K562 (cell line): ENCODE measurements around the gene SCTR. TPM values are rescaled to one million over a fixed set of nuclear protein-coding genes. Genes with fewer than 3 reads are reported as not detected.

Source experiments
- ATAC-seq: fragments of 200-7000 bp; cut with Tn5 transposase; 3 replicates; pipeline ENCODE4 v1.9.1; 2020; ENCODE audit warnings: moderate library complexity
- BruUV-seq: library from RNA; stranded (reverse); fragments of 400-500 nt; replicated peaks from 2 replicates; lab custom pipeline; 2021; lab: Mats Ljungman, UMichigan
- CTCF ChIA-PET: fragments of 300-600 bp; formaldehyde crosslinking; extraction: SDS; loops from one replicate; lab custom pipeline; 2021; ENCODE audit warnings: low intra/inter-chr PET ratio; lab: Yijun Ruan, JAX
- POLR2A ChIA-PET: fragments of 300-600, 350-650 bp; sonication (Branson Sonifier 250); formaldehyde crosslinking; extraction: SDS; loops from one replicate; lab custom pipeline; 2021; ENCODE audit warnings: antibody characterized with exemption, inconsistent platforms; lab: Yijun Ruan, JAX
- DNase-seq, 4 experiments: peaks; one replicate each; pipeline versions ENCODE4 v3.0.0 to v3.0.0-alpha.2; 2011 to 2018; ENCODE audit warnings: low spot score in 3 of 4, mixed read lengths in 3 of 4; ENCODE audit errors: extremely low read depth in 1 of 4
- FAIRE-seq: peaks from 2 replicates; lab custom pipeline; 2011; peaks lifted over from hg19 to GRCh38; lab: Jason Lieb, UNC
- H2AFZ ChIP-seq: 2 replicates; pipeline ENCODE4 v1.6.0; 2011; ENCODE audit warnings: low read depth, low read length, control low read depth, inconsistent platforms
- H3K27ac ChIP-seq: fragments of 200-600 bp; 3 replicates; pipeline ENCODE4 v1.8.0; 2011; ENCODE audit warnings: low read depth, mild to moderate bottlenecking, control low read depth, inconsistent platforms, low read length, moderate library complexity, mixed read lengths; ENCODE audit errors: extremely low read depth
- H3K27me3 ChIP-seq, 2 experiments: fragments of 300-600 bp in 1 of 2; 2 replicates in 1 of 2; 3 replicates in 1 of 2; pipeline versions ENCODE4 v1.6.0 to v1.8.0; 2011; ENCODE audit warnings: inconsistent platforms in 2 of 2, low read length in 2 of 2, mild to moderate bottlenecking in 1 of 2, mixed read lengths in 1 of 2, moderate library complexity in 1 of 2; ENCODE audit not compliant: control insufficient read depth in 2 of 2, insufficient read depth in 2 of 2
- H3K36me3 ChIP-seq: fragments of 300-600 bp; 3 replicates; pipeline ENCODE4 v1.8.0; 2011; ENCODE audit warnings: mild to moderate bottlenecking, low read length, inconsistent platforms; ENCODE audit not compliant: control insufficient read depth, insufficient read depth
- H3K4me1 ChIP-seq, 2 experiments: fragments of 200-600 bp in 1 of 2; replicated peaks in 1 of 2; 2 replicates in 1 of 2; 3 replicates in 1 of 2; pipeline versions ENCODE4 v1.5.1 to v1.8.0; 2011; ENCODE audit warnings: inconsistent platforms in 2 of 2, low read length in 2 of 2, mild to moderate bottlenecking in 1 of 2, mixed read lengths in 1 of 2, moderate library complexity in 1 of 2; ENCODE audit not compliant: control insufficient read depth in 2 of 2, insufficient read depth in 2 of 2
- H3K4me2 ChIP-seq: 2 replicates; pipeline ENCODE4 v1.6.1; 2011; ENCODE audit warnings: low read length, control low read depth, inconsistent platforms, mixed read lengths; ENCODE audit not compliant: insufficient read depth
- H3K4me3 ChIP-seq: fragments of 200-600 bp; sonication (generic), shearing (Covaris generic); 2 replicates; pipeline ENCODE4 v1.5.1; 2016; ENCODE audit warnings: control low read depth, inconsistent platforms
- H3K79me2 ChIP-seq: fragments of 200-600 bp; 3 replicates; pipeline ENCODE4 v1.8.0; 2011; ENCODE audit warnings: low read length, inconsistent platforms; ENCODE audit not compliant: control insufficient read depth, insufficient read depth
- H3K9ac ChIP-seq, 2 experiments: 2 replicates each; pipeline versions ENCODE4 v1.6.0 to v1.6.1; 2011; ENCODE audit warnings: low read depth in 2 of 2, low read length in 2 of 2, control low read depth in 1 of 2, inconsistent platforms in 1 of 2, mild to moderate bottlenecking in 1 of 2, mixed read lengths in 1 of 2; ENCODE audit not compliant: insufficient read depth in 1 of 2
- H3K9me1 ChIP-seq: one replicate; pipeline ENCODE4 v1.6.0; 2011; ENCODE audit warnings: inconsistent platforms, mild to moderate bottlenecking, low read length, moderate library complexity; ENCODE audit not compliant: control insufficient read depth, insufficient read depth
- H3K9me3 ChIP-seq: replicated peaks from 2 replicates; pipeline ENCODE4 v1.5.1; 2011; ENCODE audit warnings: low read depth, low read length, inconsistent platforms; ENCODE audit not compliant: control insufficient read depth, insufficient read depth
- H4K20me1 ChIP-seq: replicated peaks from 2 replicates; pipeline ENCODE4 v1.6.1; 2011; ENCODE audit warnings: low read length, inconsistent platforms, mixed read lengths; ENCODE audit not compliant: control insufficient read depth, insufficient read depth
- ARID2 ChIP-seq: fragments of 450-650 bp; IDR thresholded peaks from 2 replicates; pipeline ENCODE4 v1.6.1; 2017; ENCODE audit warnings: antibody characterized with exemption, mild to moderate bottlenecking
- ATF3 ChIP-seq, 2 experiments: fragments of 450-650 bp in 1 of 2; sonication (generic) in 1 of 2; formaldehyde crosslinking in 1 of 2; IDR thresholded peaks in 1 of 2; conservative IDR thresholded peaks in 1 of 2; 2 replicates each; pipeline versions ENCODE4 v1.6.1 to v1.8.1; 2016 to 2023; ENCODE audit warnings: mild to moderate bottlenecking in 2 of 2, moderate library complexity in 2 of 2, inconsistent platforms in 1 of 2, missing genetic modification reagents in 1 of 2
- CREB5 ChIP-seq: fragments of 250-450 bp; sonication (Bioruptor Pico); IDR thresholded peaks from 2 replicates; pipeline ENCODE4 v1.5.0; 2020; ENCODE audit warnings: mild to moderate bottlenecking
- EZH2 ChIP-seq: IDR thresholded peaks from 2 replicates; pipeline ENCODE4 v1.6.1; 2012; ENCODE audit warnings: low read depth, mild to moderate bottlenecking, inconsistent platforms, low read length, borderline replicate concordance
- HLTF ChIP-seq: fragments of 450-650 bp; IDR thresholded peaks from 2 replicates; pipeline ENCODE4 v1.6.1; 2016
- MEF2A ChIP-seq: IDR thresholded peaks from 2 replicates; pipeline ENCODE4 v1.6.1; 2011; ENCODE audit warnings: low read depth, mild to moderate bottlenecking, low read length, moderate library complexity; ENCODE audit not compliant: control insufficient read depth
- NCOA6 ChIP-seq: fragments of 450-650 bp; IDR thresholded peaks from 2 replicates; pipeline ENCODE4 v1.6.1; 2017; ENCODE audit warnings: mild to moderate bottlenecking
- NCOR1 ChIP-seq: fragments of 450-650 bp; IDR thresholded peaks from 2 replicates; pipeline ENCODE4 v1.6.1; 2016; ENCODE audit warnings: mild to moderate bottlenecking, moderate library complexity
- TEAD4 ChIP-seq, 2 experiments: sonication (generic) in 1 of 2; formaldehyde crosslinking in 1 of 2; IDR thresholded peaks; 2 replicates each; pipeline versions ENCODE4 v1.6.1 to v1.8.0; 2012 to 2022; ENCODE audit warnings: borderline replicate concordance in 1 of 2, inconsistent platforms in 1 of 2, low read length in 1 of 2, mild to moderate bottlenecking in 1 of 2, missing genetic modification reagents in 1 of 2
- TSC22D4 ChIP-seq: fragments of 450-650 bp; IDR thresholded peaks from 2 replicates; pipeline ENCODE4 v1.6.1; 2016; ENCODE audit warnings: missing genetic modification characterization, missing biosample characterization, control low read depth
- ZNF518B ChIP-seq: fragments of 250-450 bp; sonication (Bioruptor Pico); IDR thresholded peaks from 2 replicates; pipeline ENCODE4 v1.5.0; 2021; ENCODE audit warnings: mild to moderate bottlenecking, moderate library complexity
- ZNF639 ChIP-seq, 2 experiments: fragments of 200-800 bp in 1 of 2; sonication (Bioruptor generic) in 1 of 2; sonication (generic) in 1 of 2; formaldehyde crosslinking in 1 of 2; IDR thresholded peaks in 1 of 2; conservative IDR thresholded peaks in 1 of 2; 2 replicates each; pipeline versions ENCODE4 v1.5.0 to v1.6.1; 2016 to 2020; ENCODE audit warnings: missing compliant biosample characterization in 1 of 2, missing genetic modification characterization in 1 of 2, missing genetic modification reagents in 1 of 2
- ZSCAN32 ChIP-seq: fragments of 450-650 bp; formaldehyde crosslinking; IDR thresholded peaks from 2 replicates; pipeline ENCODE4 v1.4.0; 2020; ENCODE audit warnings: mild to moderate bottlenecking, moderate library complexity
- WGBS: fragments of 100-300 bp; shearing (Covaris generic); methylation state at CpG from one replicate; pipeline ENCODE4 v1.1.6; 2016; ENCODE audit warnings: low coverage, mixed read lengths; ENCODE audit not compliant: insufficient coverage; ENCODE audit errors: missing lambda C conversion rate; 5-methylcytosine and 5-hydroxymethylcytosine counted together
- in situ Hi-C: fragments of 300-500 bp; cut with MboI; formaldehyde crosslinking; loops from 4 replicates; pipeline ENCODE4 v1.15.0; 2018; ENCODE audit warnings: inconsistent platforms, mixed read lengths
- intact Hi-C: fragments of 100-400 bp; cut with micrococcal nuclease; formaldehyde crosslinking; loops from 2 replicates; pipeline ENCODE4 v1.14.2; 2022
- polyA plus RNA-seq, 8 experiments: library from polyadenylated mRNA; depleted of rRNA in 4 of 8; stranded (reverse) in 5 of 8; unstranded in 3 of 8; fragments of >200 nt; fragmentation: Nextera tagmentation in 2 of 8; fragmentation: Illumina TruSeq in 1 of 8; extraction: Ambion mirVana in 2 of 8; extraction: Trizol in 1 of 8; gene quantifications; 2 replicates each; pipeline versions ENCODE4 v1.2.1 to v1.2.3, GENCODE V29; 2011 to 2014; ENCODE audit warnings: inconsistent platforms in 1 of 8, missing spikeins in 1 of 8
- total RNA-seq, 7 experiments: library from RNA; depleted of rRNA in 6 of 7; stranded (reverse); fragments of >200 nt in 6 of 7; fragmentation: Illumina TruSeq in 2 of 7; extraction: Trizol in 2 of 7; gene quantifications; 2 replicates each; pipeline versions ENCODE4 v1.2.1 to v1.2.3, GENCODE V29; 2011 to 2021; ENCODE audit warnings: low replicate concordance in 1 of 7

SCTR gene
- total and polyA plus RNA-seq, 9 of the 15 experiments (the other 6 are each of a cell fraction or from before 2014, with no cell fraction given) = not detected

GRCh38 chr2:119434664-119435063, 89.6 kb downstream of the SCTR start:
- Histone ChIP-seq H3K27ac (no peak overlapping the region), H3K9ac (0 out of 4 replicates have a peak overlapping the region, but pooled peaks of 1 of the 2 experiments have one; percentile 28)

More at GRCh38 chr2:119434664-119435063, 89.6 kb downstream of the SCTR start:
- H3K4me2 ChIP-seq = no peak overlapping the region
- peaks cover 4 to 14% of the 10 kb centered on the region in 2 experiments; a peak in 3 of 5 replicates for H3K27me3 ChIP-seq
- DNase-seq (no peak), FAIRE-seq (no peak), ATAC-seq (no peak)
- in situ Hi-C loops (no loop called here), intact Hi-C loops (no loop called here)
- H3K79me2 ChIP-seq = no peaks in the 10 kb centered on the region
- WGBS = 34% methylated on average over 6 of the region's 6 CpGs
- POLR2A ChIA-PET = interaction anchor here (0.7 kb wide), 1 partner anchor 15 kb away, joined by 3 read pairs; no protein-coding TSS in a partner anchor
- no peak overlapping the region for H2AFZ ChIP-seq
- no peaks in the 10 kb centered on the region for H3K9me1 ChIP-seq
- no peak for TF ChIP-seq ZNF518B
- no peak for TF ChIP-seq EZH2
- no peak for TF ChIP-seq ZNF639 (CRISPR knock-in tag; conservative IDR thresholded peaks at IDR 0.05 in 1 of 2, IDR thresholded peaks at IDR 0.05 in 1 of 2)
- TF ChIP-seq TSC22D4 (tag) = no peak
- TF ChIP-seq ARID2 = no peak
- TF ChIP-seq TEAD4 (IDR thresholded peaks at IDR 0.05; ENCODE audit: low read length) = no peak
- no peak for TF ChIP-seq TEAD4 (CRISPR knock-in tag; IDR thresholded peaks at IDR 0.05; ENCODE audit: borderline replicate concordance)
- TF ChIP-seq MEF2A = no peak
- no peak for TF ChIP-seq NCOR1
- TF ChIP-seq CREB5 (CRISPR knock-in tag) = no peak
- no peak for TF ChIP-seq ATF3 (IDR thresholded peaks at IDR 0.05)
- TF ChIP-seq ATF3 (CRISPR knock-in tag; conservative IDR thresholded peaks at IDR 0.05) = no peak
- TF ChIP-seq ZSCAN32 (CRISPR knock-in tag) = no peak
- no peak for TF ChIP-seq NCOA6
- no peak for TF ChIP-seq HLTF
- no peak overlapping the region for H3K4me3 ChIP-seq
- CTCF ChIA-PET = no interaction called here
- H3K9me3 ChIP-seq = no peaks in the 10 kb centered on the region
- H3K36me3 ChIP-seq = no peaks in the 10 kb centered on the region
- peaks cover 9 to 32% of the 10 kb centered on the region in 2 experiments for H3K4me1 ChIP-seq
- no TSS peak for BruUV-seq
- H4K20me1 ChIP-seq = 0 out of 2 replicates have a peak, but pooled peaks cover 3% of the 10 kb centered on the region
